ENCODE results near the gene FUBP3.

Gene FUBP3

GRCh38 chr9:130635721-130636647, 56.6 kb downstream of the FUBP3 start:
- no peak overlapping the region for H3K4me3 ChIP-seq (ENCODE audit: control insufficient read depth, low read depth, low read length)
- no peak for DNase-seq (ENCODE audit: low read depth)
- no peak for TF ChIP-seq CTCF (conservative IDR thresholded peaks at IDR 0.05; ENCODE audit: control insufficient read depth, insufficient read depth, low read depth, low read length)

- DNase-seq (ENCODE audit: low read depth), result no peak
- no peak overlapping the region for H3K4me3 ChIP-seq (ENCODE audit: control insufficient read depth, low read depth, low read length)
- TF ChIP-seq CTCF (conservative IDR thresholded peaks at IDR 0.05; ENCODE audit: control insufficient read depth, insufficient read depth, low read depth, low read length), result no peak
Measured at GRCh38 chr9:130636648-130637020, 57.3 kb downstream of the FUBP3 start.

GRCh38 chr9:130638284-130639123, 59.1 kb downstream of the FUBP3 start:
- no peak for DNase-seq (ENCODE audit: low read depth)
- no peak for TF ChIP-seq CTCF (conservative IDR thresholded peaks at IDR 0.05; ENCODE audit: control insufficient read depth, insufficient read depth, low read depth, low read length)
- no peak overlapping the region for H3K4me3 ChIP-seq (ENCODE audit: control insufficient read depth, low read depth, low read length)

GRCh38 chr9:130639124-130639765, 59.9 kb downstream of the FUBP3 start:
- no peak overlapping the region for H3K4me3 ChIP-seq (ENCODE audit: control insufficient read depth, low read depth, low read length)

GRCh38 chr9:130639866-130640555, 60.6 kb downstream of the FUBP3 start:
- no peak for DNase-seq (ENCODE audit: low read depth)
- no peak overlapping the region for H3K4me3 ChIP-seq (ENCODE audit: control insufficient read depth, low read depth, low read length)
- no peak for TF ChIP-seq CTCF (conservative IDR thresholded peaks at IDR 0.05; ENCODE audit: control insufficient read depth, insufficient read depth, low read depth, low read length)

More at GRCh38 chr9:130639124-130639765, 59.9 kb downstream of the FUBP3 start:
- DNase-seq (ENCODE audit: low read depth), result no peak
- TF ChIP-seq CTCF (conservative IDR thresholded peaks at IDR 0.05; ENCODE audit: control insufficient read depth, insufficient read depth, low read depth, low read length), result no peak

- DNase-seq (ENCODE audit: low read depth), result no peak
- no peak for TF ChIP-seq CTCF (conservative IDR thresholded peaks at IDR 0.05; ENCODE audit: control insufficient read depth, insufficient read depth, low read depth, low read length)
- no peak overlapping the region for H3K4me3 ChIP-seq (ENCODE audit: control insufficient read depth, low read depth, low read length)
Measured at GRCh38 chr9:130640681-130641080, 61.3 kb downstream of the FUBP3 start.
